Small intestine (tissue), 7 donors: ENCODE measurements around the gene GPR84. TPM values are rescaled to one million over a fixed set of nuclear protein-coding genes. Genes with fewer than 3 reads are reported as not detected.
A peak's percentile ranks its signal among the peaks of the same experiment; 100 is the strongest.

Experiments
- DNase-seq, 2 donors: peaks; one replicate each; pipeline versions ENCODE4 v3.0.0 to v3.0.0-alpha.2; 2013
- FAIRE-seq: peaks from 2 replicates; lab custom pipeline; 2012; peaks lifted over from hg19 to GRCh38; lab: Jason Lieb, UNC
- H3K27ac ChIP-seq, 3 donors: one replicate each; pipeline ENCODE4 v1.5.1; 2013; ENCODE audit warnings: low read length in 2 of 3, mild to moderate bottlenecking in 2 of 3, control low read depth in 1 of 3, inconsistent platforms in 1 of 3, low read depth in 1 of 3, moderate library complexity in 1 of 3
- H3K27me3 ChIP-seq, 3 donors: one replicate each; pipeline ENCODE4 v1.6.1; 2013; ENCODE audit warnings: low read length in 3 of 3, inconsistent platforms in 1 of 3; ENCODE audit not compliant: control insufficient read depth in 3 of 3, insufficient read depth in 3 of 3
- H3K36me3 ChIP-seq, 3 donors: one replicate each; pipeline ENCODE4 v1.6.1; 2013; ENCODE audit warnings: low read length in 3 of 3, inconsistent platforms in 1 of 3, low read depth in 1 of 3, mild to moderate bottlenecking in 1 of 3, moderate library complexity in 1 of 3; ENCODE audit not compliant: control insufficient read depth in 3 of 3, insufficient read depth in 2 of 3
- H3K4me1 ChIP-seq, 3 donors: one replicate each; pipeline ENCODE4 v1.6.1; 2013; ENCODE audit warnings: low read length in 2 of 3, inconsistent platforms in 1 of 3, low read depth in 1 of 3, mild to moderate bottlenecking in 1 of 3, moderate library complexity in 1 of 3; ENCODE audit not compliant: control insufficient read depth in 3 of 3, insufficient read depth in 2 of 3
- H3K4me3 ChIP-seq, 3 donors: one replicate each; pipeline ENCODE4 v1.5.1; 2013; ENCODE audit warnings: low read length in 3 of 3, control low read depth in 1 of 3, inconsistent platforms in 1 of 3, low read depth in 1 of 3, mild to moderate bottlenecking in 1 of 3, moderate library complexity in 1 of 3
- H3K9me3 ChIP-seq, 2 donors: one replicate each; pipeline ENCODE4 v1.6.1; 2013; ENCODE audit warnings: low read depth in 1 of 2, low read length in 1 of 2; ENCODE audit not compliant: control insufficient read depth in 2 of 2, insufficient read depth in 1 of 2
- WGBS, 3 donors: extraction: QIAGEN DNeasy Blood & Tissue Kit; methylation state at CpG; one replicate each; pipeline ENCODE4 v1.1.7; 2013; 5-methylcytosine and 5-hydroxymethylcytosine counted together
- polyA plus RNA-seq, 4 donors: library from polyadenylated mRNA; stranded (reverse) in 3 of 4; unstranded in 1 of 4; fragments of 200-250 nt in 3 of 4; fragments of 120-200 nt in 1 of 4; gene quantifications; one replicate each; pipeline versions ENCODE4 v1.2.1 to v1.2.3, GENCODE V29; 2013
- donor health status: healthy with polysubstance abuse.
- donor health status: control.
- donor health status: control.
- donor health status: Bipolar disorder and iron deficiency.
- donor health status: healthy.

The GPR84 gene
- polyA plus RNA-seq, 4 donors = 0.24 to 0.33 TPM; not detected in 2

DNA sequence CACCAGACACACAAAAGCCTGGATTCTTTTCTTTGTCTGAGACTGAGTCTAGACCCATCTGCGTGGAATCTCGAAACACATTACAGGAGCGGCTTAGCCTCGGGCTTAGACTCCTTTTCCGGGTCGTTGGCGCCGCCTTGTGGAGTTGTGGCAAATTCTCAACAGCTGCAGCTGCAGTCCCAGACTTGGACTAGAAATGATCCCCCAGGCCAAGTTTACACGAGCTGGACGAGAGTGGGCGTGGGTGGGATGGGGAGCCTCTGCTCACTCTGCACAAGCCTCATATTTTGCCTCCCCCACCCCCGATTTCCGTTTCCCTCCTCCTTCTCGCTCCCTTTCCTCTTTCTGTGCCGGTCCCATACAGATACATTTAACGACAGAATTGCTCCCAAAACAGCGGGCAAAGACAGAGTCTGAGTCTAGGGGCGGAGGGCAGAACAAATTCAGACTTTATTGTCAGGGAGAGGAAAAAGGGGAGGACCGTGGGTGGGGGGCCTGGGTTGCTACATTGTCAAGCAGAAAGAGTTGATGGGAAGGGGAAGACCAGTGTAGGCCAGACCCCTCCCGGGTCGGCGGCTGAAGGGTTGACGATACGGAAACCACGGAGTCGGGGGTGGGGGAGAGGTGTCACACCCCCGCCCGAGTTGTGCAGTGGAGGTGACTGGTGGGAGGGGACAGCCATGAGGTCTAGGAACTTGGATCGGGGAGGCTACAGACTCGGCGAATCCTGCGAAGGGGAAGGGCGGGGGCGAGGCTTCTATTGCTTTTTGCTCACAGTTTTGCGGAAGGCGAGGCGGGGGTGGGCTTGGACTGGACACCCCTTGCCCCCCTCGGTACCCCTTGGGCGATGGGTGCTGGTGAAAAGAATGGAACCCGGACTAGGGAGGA lies 4.7 kb upstream of the GPR84 start:
- DNase-seq (peak; percentile 88 to 92), FAIRE-seq (no peak)
- Histone ChIP-seq H3K4me3 (peak overlapping the region in 2 of 3 donors; percentile 3 to 6), H3K27ac (peak overlapping the region in 2 of 3 donors; percentile 17 to 58), H3K4me1 (peaks cover 0 to 33% (median 3%) of the 10 kb centered on the region in 3 donors), H3K9me3 (no peaks in the 10 kb centered on the region), H3K36me3 (peaks cover 0 to 4% (median 0%) of the 10 kb centered on the region in 3 donors), H3K27me3 (peaks cover 0 to 19% (median 0%) of the 10 kb centered on the region in 3 donors)
- 8 to 18% (median 14%) methylated on average over 40 of the region's 40 CpGs for WGBS, 3 donors

DNA sequence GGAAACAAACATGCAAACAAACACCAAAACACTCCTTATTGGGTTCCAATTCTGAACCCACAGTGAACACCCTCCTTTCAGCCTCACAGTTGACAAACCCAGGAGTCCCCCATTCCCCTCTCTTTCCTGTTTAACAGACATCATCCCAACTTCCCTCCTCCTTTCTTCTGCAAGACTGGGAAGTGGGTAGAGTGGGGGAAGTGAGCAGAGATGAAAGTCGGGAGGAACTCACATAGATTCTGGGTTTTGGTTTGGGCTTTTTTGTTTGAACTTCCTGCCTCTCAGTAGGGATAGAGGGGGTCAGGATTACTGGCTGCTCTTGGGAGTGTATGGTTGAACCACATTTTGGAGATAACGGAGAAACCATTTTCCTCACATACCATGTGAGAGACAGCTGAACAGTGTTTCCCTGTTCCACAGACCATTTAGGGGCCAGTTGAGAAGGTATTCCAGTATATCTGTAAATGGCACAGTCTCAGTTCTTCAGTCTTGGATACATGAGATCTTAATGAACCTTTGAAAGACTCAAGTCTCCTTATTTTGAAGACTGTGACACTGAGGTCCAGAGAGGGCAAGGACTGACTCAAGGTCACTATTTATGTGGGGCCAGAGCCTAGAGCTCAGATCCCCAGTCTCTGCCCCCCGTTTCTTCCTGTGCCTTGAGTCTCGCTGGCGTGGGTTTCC lies 3.9 kb upstream of the GPR84 start:
- Histone ChIP-seq H3K4me1 (peaks cover 0 to 33% (median 3%) of the 10 kb centered on the region in 3 donors), H3K27ac (peak overlapping the region in 1 of 3 donors; percentile 31), H3K27me3 (peaks cover 0 to 19% (median 0%) of the 10 kb centered on the region in 3 donors), H3K9me3 (no peaks in the 10 kb centered on the region), H3K36me3 (peaks cover 0 to 2% (median 0%) of the 10 kb centered on the region in 3 donors), H3K4me3 (peak overlapping the region in 1 of 3 donors; percentile 6)
- 20 to 28% (median 25%) methylated on average over 5 of the region's 5 CpGs for WGBS, 3 donors
- FAIRE-seq = no peak
- DNase-seq = no peak

DNA sequence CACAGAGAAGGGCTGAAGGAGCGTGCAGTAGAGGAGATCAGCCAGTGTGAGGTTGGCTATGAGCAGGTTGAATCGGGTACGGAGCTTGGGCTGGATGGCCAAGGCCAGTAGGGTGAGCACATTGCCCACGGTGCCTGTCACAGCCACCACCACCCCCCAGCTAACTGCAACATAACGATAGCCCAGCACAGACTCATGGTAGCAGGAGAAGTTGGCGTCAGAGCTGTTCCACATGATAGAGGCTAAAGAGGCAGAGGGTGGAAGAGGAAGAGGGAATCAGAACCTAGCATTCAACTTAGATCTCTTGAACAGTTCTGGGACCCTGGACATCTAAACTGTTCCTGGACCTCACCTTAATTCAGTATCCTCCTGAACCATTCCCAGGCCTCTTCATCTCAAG lies 668 bp downstream of the GPR84 start:
- Histone ChIP-seq H3K4me1 (peaks cover 0 to 10% (median 0%) of the 10 kb centered on the region in 3 donors), H3K4me3 (no peak overlapping the region), H3K36me3 (no peaks in the 10 kb centered on the region), H3K27ac (no peak overlapping the region), H3K27me3 (peaks cover 0 to 4% (median 0%) of the 10 kb centered on the region in 3 donors), H3K9me3 (no peaks in the 10 kb centered on the region)
- WGBS, 3 donors = 74 to 82% (median 75%) methylated on average over 6 of the region's 6 CpGs
- DNase-seq (no peak), FAIRE-seq (no peak)

DNA sequence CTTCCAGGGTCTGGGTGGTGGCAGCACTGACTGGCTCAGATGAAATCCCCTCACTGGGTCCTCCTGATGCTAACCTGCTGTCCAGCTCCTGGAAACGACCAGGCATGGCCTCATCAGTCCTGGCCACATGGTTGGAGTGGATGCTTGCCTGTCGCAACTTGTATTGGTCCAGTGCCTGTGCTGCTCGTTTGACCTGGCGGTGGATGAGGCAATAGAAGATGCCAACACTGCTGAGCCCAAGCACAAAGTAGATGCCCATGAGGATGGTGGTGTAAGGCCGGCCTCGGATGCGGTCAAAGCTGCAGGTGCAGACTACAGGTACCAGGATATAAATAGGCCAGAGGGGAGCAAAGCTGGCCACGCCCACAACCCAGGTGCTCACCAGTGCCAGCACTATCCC lies 1.2 kb downstream of the GPR84 start:
- 65 to 82% (median 76%) methylated on average over 8 of the region's 8 CpGs for WGBS, 3 donors
- no peaks in the 10 kb centered on the region for H3K36me3 ChIP-seq
- FAIRE-seq = no peak
- H3K27ac ChIP-seq = no peak overlapping the region
- H3K27me3 ChIP-seq = peaks cover 0 to 4% (median 0%) of the 10 kb centered on the region in 3 donors
- H3K4me3 ChIP-seq = no peak overlapping the region
- no peaks in the 10 kb centered on the region for H3K9me3 ChIP-seq
- H3K4me1 ChIP-seq = peaks cover 0 to 8% (median 2%) of the 10 kb centered on the region in 3 donors
- DNase-seq = no peak

DNA sequence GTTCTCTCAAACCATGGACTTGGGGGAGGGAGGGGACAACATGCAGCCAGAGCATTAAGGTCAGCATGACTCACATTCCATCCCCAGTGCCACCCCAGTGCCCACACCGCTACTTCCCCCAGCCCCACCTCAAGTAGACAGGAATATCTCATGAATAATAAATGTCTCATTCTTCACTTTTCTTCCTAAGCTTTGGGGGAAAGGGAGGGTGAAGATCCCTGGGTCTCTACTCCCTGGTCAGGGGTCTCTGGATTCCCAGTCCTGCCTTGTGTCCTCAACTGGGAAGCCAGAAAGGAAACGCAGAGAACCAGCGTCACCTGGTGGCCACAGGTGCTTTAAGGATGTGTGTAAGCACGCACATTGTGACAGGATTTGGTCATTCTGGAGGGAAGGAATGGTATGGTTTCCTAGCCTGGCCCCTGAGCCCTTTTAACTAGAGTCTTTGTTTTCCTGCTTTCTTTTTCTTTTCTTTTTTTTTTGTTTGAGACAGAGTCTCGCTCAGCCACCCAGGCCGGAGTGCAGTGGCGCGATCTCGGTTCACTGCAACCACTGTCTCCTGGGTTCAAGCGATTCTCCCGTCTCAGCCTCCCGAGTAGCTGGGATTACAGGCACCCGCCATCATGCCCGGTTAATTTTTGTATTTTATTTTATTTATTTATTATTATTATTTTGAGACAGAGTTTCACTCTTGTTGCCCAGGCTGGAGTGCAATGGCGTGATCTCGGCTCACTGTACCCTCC lies 3.4 kb downstream of the GPR84 start:
- FAIRE-seq = no peak
- H3K36me3 ChIP-seq = no peaks in the 10 kb centered on the region
- no peaks in the 10 kb centered on the region for H3K9me3 ChIP-seq
- H3K27ac ChIP-seq = no peak overlapping the region
- no peak overlapping the region for H3K4me3 ChIP-seq
- peaks cover 0 to 4% (median 0%) of the 10 kb centered on the region in 3 donors for H3K27me3 ChIP-seq
- 64 to 71% (median 68%) methylated on average over 16 of the region's 16 CpGs for WGBS, 3 donors
- peaks cover 0 to 17% (median 2%) of the 10 kb centered on the region in 3 donors for H3K4me1 ChIP-seq
- DNase-seq = peak; percentile 80 to 86

DNA sequence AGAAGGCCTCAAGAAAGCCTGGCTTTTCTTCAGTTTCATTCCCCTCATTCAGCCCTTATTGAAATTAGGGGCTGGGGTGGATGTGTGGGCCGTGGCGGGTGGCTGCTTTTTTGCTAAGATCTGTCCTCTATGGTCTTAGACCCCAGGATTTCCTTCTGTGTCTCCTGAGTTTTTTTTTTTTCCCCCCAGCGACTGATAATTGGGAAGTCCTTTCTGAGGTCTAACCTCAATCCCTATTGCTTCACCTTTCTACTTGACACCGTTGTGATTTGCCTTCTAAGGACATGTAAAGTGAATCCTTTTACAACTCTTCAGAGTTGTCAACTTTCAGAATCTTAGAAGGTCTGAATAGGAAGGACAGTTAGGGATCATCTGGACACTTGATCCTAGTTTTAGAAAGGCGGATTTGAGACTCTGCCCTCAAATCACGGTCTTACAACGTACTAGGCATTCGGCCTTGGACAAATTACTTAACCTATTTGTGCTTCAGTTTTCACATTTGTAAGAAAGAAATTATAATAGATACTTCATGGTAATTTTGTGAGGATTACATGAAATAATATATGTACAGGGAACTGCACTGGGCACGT lies 4.4 kb downstream of the GPR84 start:
- Histone ChIP-seq H3K9me3 (no peaks in the 10 kb centered on the region), H3K27me3 (peaks cover 0 to 4% (median 0%) of the 10 kb centered on the region in 3 donors), H3K4me1 (peaks cover 0 to 22% (median 2%) of the 10 kb centered on the region in 3 donors), H3K36me3 (no peaks in the 10 kb centered on the region), H3K27ac (peak overlapping the region in 2 of 3 donors; percentile 72 to 82), H3K4me3 (peak overlapping the region in 2 of 3 donors; percentile 64 to 66)
- WGBS, 3 donors = 46 to 55% (median 52%) methylated on average over 9 of the region's 9 CpGs
- FAIRE-seq (no peak), DNase-seq (no peak)

DNA sequence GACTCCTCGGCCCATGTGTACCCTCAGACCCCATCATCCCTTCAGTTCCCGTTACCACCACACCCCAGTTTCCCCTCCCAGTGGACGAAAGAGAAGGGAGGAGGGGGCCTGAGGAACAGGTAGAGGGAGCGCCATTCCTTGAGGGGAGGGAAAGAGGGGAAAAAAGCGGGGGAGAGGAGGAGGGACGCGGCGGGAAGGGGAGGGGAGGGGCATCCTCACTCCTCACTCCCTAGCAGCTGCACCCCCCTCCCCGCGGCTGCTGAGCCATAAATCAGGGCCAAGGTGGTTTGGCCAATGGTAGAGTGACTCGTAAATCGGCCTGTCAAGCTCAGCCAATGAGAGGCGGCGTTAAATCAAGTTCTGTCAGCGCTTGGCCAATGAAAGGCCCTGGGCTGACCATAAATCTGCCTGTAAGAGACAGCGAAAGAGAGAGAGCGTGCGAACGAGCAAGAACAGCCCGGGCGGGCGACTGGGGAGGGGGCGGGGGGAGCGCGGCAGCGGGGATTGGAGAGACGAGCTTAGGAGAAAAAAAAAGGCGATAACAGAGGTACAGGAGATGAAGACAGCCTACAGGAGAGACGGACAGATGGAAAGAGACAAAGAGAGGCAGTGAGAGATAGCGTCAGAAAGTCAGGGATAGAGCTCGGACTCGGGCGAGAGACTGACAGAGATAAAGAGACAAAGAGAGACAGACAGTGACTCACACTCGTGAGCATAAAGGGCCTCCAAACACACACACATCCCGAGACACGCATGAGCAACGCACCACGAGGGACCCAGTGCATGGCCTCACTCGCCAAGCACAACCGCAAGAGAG lies 5.1 kb downstream of the GPR84 start:
- FAIRE-seq (no peak), DNase-seq (peak; percentile 98 to 99)
- Histone ChIP-seq H3K36me3 (no peaks in the 10 kb centered on the region), H3K27me3 (peaks cover 0 to 4% (median 0%) of the 10 kb centered on the region in 3 donors), H3K4me3 (peak overlapping the region; percentile 34 to 66 (median 64)), H3K4me1 (peaks cover 0 to 22% (median 2%) of the 10 kb centered on the region in 3 donors), H3K27ac (peak overlapping the region in 2 of 3 donors; percentile 74 to 82), H3K9me3 (no peaks in the 10 kb centered on the region)
- 1 to 2% (median 1%) methylated on average over 36 to 40 of the region's 40 CpGs for whole genome bisulfite sequencing, 3 donors
